ENCODE results near the gene HEG1.

Gene HEG1

DNA sequence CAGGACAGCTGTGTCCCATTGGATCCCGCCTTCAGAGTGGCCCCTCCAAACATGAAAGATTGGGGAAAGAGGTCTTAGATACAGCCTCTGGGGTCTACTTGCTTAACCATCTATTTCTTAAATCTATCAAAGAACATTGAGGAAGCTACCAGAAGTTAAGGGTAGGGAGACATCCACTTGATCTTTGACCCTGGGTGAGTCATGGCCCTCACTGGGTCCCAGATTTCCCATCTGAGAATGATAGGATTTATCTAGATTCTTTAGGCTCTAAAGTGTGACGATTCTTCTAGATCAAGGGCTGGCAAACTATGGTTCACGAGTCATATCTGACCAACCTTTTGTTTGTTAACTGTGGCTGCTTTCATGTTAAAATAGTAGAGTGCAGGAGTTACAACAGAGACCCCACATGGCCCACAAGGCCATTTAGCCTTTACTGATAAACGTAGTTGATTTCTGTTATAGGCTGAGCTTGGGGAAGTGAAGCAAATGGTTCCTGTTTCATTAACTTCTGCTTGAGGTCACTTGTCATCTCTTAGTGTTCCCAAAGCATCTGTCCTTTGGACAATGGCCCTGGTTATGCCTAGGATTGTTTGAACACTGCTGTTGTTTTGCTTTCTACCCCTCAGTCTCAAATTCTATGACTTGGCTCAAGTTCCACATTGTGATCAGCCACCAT, 129.2 kb downstream of the HEG1 start:
- Histone ChIP-seq H3K79me2 (ENCODE audit: insufficient read depth, low read length) (no peaks in the 10 kb centered on the region), H3K9me2 (replicated peaks; ENCODE audit: insufficient read depth, low read length) (no peaks in the 10 kb centered on the region), H2AFZ (ENCODE audit: low read depth, low read length, severe bottlenecking) (no peak overlapping the region), H3K36me3 (ENCODE audit: low read length) (no peaks in the 10 kb centered on the region), H3K4me3 (ENCODE audit: insufficient read depth, low read length, poor library complexity, severe bottlenecking) (no peak overlapping the region), H4K20me1 (ENCODE audit: low read depth, low read length) (no peaks in the 10 kb centered on the region), H3K4me2 (ENCODE audit: low read depth, low read length, poor library complexity, severe bottlenecking) (no peak overlapping the region), H3K9me3 (ENCODE audit: insufficient read depth, low read length) (no peaks in the 10 kb centered on the region), H3K27me3 (ENCODE audit: low read length) (no peaks in the 10 kb centered on the region), H3K9ac (ENCODE audit: low read length) (no peak overlapping the region), H3K27ac (ENCODE audit: low read depth, low read length) (no peak overlapping the region), H3F3A (ENCODE audit: insufficient read depth) (no peaks in the 10 kb centered on the region)
- no peak for TF ChIP-seq EZH2phosphoT487 (conservative IDR thresholded peaks at IDR 0.05; ENCODE audit: low read length)
- TF ChIP-seq, protein P1, sequence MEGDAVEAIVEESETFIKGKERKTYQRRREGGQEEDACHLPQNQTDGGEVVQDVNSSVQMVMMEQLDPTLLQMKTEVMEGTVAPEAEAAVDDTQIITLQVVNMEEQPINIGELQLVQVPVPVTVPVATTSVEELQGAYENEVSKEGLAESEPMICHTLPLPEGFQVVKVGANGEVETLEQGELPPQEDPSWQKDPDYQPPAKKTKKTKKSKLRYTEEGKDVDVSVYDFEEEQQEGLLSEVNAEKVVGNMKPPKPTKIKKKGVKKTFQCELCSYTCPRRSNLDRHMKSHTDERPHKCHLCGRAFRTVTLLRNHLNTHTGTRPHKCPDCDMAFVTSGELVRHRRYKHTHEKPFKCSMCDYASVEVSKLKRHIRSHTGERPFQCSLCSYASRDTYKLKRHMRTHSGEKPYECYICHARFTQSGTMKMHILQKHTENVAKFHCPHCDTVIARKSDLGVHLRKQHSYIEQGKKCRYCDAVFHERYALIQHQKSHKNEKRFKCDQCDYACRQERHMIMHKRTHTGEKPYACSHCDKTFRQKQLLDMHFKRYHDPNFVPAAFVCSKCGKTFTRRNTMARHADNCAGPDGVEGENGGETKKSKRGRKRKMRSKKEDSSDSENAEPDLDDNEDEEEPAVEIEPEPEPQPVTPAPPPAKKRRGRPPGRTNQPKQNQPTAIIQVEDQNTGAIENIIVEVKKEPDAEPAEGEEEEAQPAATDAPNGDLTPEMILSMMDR (IDR thresholded peaks at IDR 0.05; ENCODE audit: insufficient read depth, low read length, poor library complexity, severe bottlenecking): no peak

DNA sequence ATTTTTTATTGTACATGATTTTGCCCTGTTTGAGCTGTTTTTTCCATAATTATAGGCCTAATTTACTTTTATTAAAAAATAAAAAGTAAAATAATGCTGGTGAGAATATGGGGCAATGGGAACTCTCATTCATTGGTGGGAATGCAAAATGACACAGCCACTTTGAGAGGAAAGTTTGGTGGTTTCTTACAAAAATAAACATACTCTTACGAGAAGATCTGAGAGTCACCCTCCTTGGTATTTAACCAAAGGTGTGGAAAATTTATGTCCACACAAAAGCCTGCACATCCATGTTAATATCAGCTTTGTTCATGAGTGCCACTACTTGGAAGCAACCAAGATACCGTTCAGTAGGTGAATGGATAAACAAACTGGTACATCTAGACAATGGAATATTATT, 131.1 kb downstream of the HEG1 start:
- Histone ChIP-seq H3K79me2 (ENCODE audit: insufficient read depth, low read length) (no peaks in the 10 kb centered on the region), H3K4me2 (ENCODE audit: low read depth, low read length, poor library complexity, severe bottlenecking) (no peak overlapping the region), H4K20me1 (ENCODE audit: low read depth, low read length) (no peaks in the 10 kb centered on the region), H3K36me3 (ENCODE audit: low read length) (no peaks in the 10 kb centered on the region), H3K27me3 (ENCODE audit: low read length) (no peaks in the 10 kb centered on the region), H3K27ac (ENCODE audit: low read depth, low read length) (no peak overlapping the region), H3K9me2 (replicated peaks; ENCODE audit: insufficient read depth, low read length) (no peaks in the 10 kb centered on the region), H3K9ac (ENCODE audit: low read length) (no peak overlapping the region), H3F3A (ENCODE audit: insufficient read depth) (no peaks in the 10 kb centered on the region), H3K4me3 (ENCODE audit: insufficient read depth, low read length, poor library complexity, severe bottlenecking) (no peak overlapping the region), H3K9me3 (ENCODE audit: insufficient read depth, low read length) (no peaks in the 10 kb centered on the region), H2AFZ (ENCODE audit: low read depth, low read length, severe bottlenecking) (no peak overlapping the region)
- TF ChIP-seq EZH2phosphoT487 (conservative IDR thresholded peaks at IDR 0.05; ENCODE audit: low read length): no peak
- TF ChIP-seq, protein P1 (IDR thresholded peaks at IDR 0.05; ENCODE audit: insufficient read depth, low read length, poor library complexity, severe bottlenecking): no peak

DNA sequence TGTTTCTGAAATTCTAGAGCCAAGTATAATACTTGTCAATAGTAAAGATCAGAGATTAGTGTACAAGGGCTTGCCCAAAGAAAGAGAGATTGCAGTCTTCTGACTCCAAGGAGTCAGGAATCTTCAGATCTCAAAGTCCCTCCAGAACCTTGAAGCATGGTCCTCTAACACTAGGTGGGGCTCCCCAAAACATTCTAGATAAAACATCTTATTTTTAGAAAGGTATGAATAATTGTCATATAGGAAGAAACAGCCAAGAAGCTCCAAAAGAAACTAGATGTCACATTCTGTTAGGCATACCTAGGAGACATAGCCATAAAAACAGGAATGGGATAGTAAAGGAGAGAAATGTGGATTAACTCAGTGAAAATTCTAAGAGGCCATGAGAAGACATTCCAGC, 132.0 kb downstream of the HEG1 start:
- TF ChIP-seq, protein P1 (IDR thresholded peaks at IDR 0.05; ENCODE audit: insufficient read depth, low read length, poor library complexity, severe bottlenecking): no peak
- no peak for TF ChIP-seq EZH2phosphoT487 (conservative IDR thresholded peaks at IDR 0.05; ENCODE audit: low read length)
- no peaks in the 10 kb centered on the region for H3K79me2 ChIP-seq (ENCODE audit: insufficient read depth, low read length)

More for the DNA sequence above, 132.0 kb downstream of the HEG1 start:
- Histone ChIP-seq H3K9ac (ENCODE audit: low read length) (no peak overlapping the region), H3K27ac (ENCODE audit: low read depth, low read length) (no peak overlapping the region), H3K4me3 (ENCODE audit: insufficient read depth, low read length, poor library complexity, severe bottlenecking) (no peak overlapping the region), H3K9me2 (replicated peaks; ENCODE audit: insufficient read depth, low read length) (no peaks in the 10 kb centered on the region), H3K9me3 (ENCODE audit: insufficient read depth, low read length) (no peaks in the 10 kb centered on the region), H3F3A (ENCODE audit: insufficient read depth) (no peaks in the 10 kb centered on the region), H4K20me1 (ENCODE audit: low read depth, low read length) (no peaks in the 10 kb centered on the region), H3K36me3 (ENCODE audit: low read length) (no peaks in the 10 kb centered on the region), H3K4me2 (ENCODE audit: low read depth, low read length, poor library complexity, severe bottlenecking) (no peak overlapping the region), H2AFZ (ENCODE audit: low read depth, low read length, severe bottlenecking) (no peak overlapping the region), H3K27me3 (ENCODE audit: low read length) (no peaks in the 10 kb centered on the region)

Data from SU-DHL-6 (cell line).